Fibroblast of the aortic adventitia (primary cell): ENCODE results near the gene LARP1. TPM values are rescaled to one million over a fixed set of nuclear protein-coding genes. Genes with fewer than 3 reads are reported as not detected.
"Not testable (repeated sequence)": the region's sequence is repeated elsewhere in the genome, so short reads cannot be mapped to it uniquely, and the experiment has no call there.

Source experiments
- DNase-seq: peaks from one replicate; pipeline ENCODE4 v3.0.0-alpha.2; 2010; ENCODE audit warnings: low read depth
- H3K4me3 ChIP-seq: 2 replicates; pipeline ENCODE4 v1.5.1; 2011; ENCODE audit warnings: low read depth, mild to moderate bottlenecking, control low read depth, low read length, moderate library complexity
- CTCF ChIP-seq: IDR thresholded peaks from 2 replicates; pipeline ENCODE4 v1.5.1; 2011; ENCODE audit warnings: mild to moderate bottlenecking, low read length, control low read depth, inconsistent platforms; ENCODE audit not compliant: insufficient read depth
- total RNA-seq: library from RNA; depleted of rRNA; stranded (reverse); fragments of >200 nt; gene quantifications from 2 replicates; pipeline ENCODE4 v1.2.3, GENCODE V29; 2012; ENCODE audit warnings: low replicate concordance

Gene LARP1
- total RNA-seq, 1 donor = 114 TPM

- H3K4me3 ChIP-seq = peak overlapping the region; percentile 57
- TF ChIP-seq CTCF = no peak
- peak; percentile 61 for DNase-seq
Measured at GRCh38 chr5:154758493-154758892, 3.3 kb downstream of the LARP1 start.

GRCh38 chr5:154758977-154759376, 3.8 kb downstream of the LARP1 start:
- TF ChIP-seq CTCF = no peak
- peak overlapping the region; percentile 15 for H3K4me3 ChIP-seq
- DNase-seq = no peak

- DNase-seq, H3K4me3 ChIP-seq: not testable (repeated sequence)
Measured at GRCh38 chr5:154759868-154760267, 4.7 kb downstream of the LARP1 start.

- TF ChIP-seq CTCF = no peak
- no peak overlapping the region for H3K4me3 ChIP-seq
- no peak for DNase-seq
Measured at GRCh38 chr5:154761046-154761736, 6.0 kb downstream of the LARP1 start.

- no peak overlapping the region for H3K4me3 ChIP-seq
- TF ChIP-seq CTCF = no peak
- DNase-seq = no peak
Measured at GRCh38 chr5:154762261-154762660, 7.1 kb downstream of the LARP1 start.

GRCh38 chr5:154762700-154763099, 7.5 kb downstream of the LARP1 start:
- TF ChIP-seq CTCF = no peak
- no peak for DNase-seq
- no peak overlapping the region for H3K4me3 ChIP-seq

GRCh38 chr5:154764967-154765366, 9.8 kb downstream of the LARP1 start:
- DNase-seq = no peak
- TF ChIP-seq CTCF = no peak
- H3K4me3 ChIP-seq = no peak overlapping the region
